GM23338 (cell line): ENCODE measurements around the gene LAMB3. TPM values are rescaled to one million over a fixed set of nuclear protein-coding genes. Genes with fewer than 3 reads are reported as not detected.

ENCODE experiments used
- ATAC-seq: fragments of 200-7000 bp; cut with Tn5 transposase; 3 replicates; pipeline ENCODE4 v1.9.1; 2020
- DNase-seq: peaks from one replicate; pipeline ENCODE4 v3.0.0-alpha.2; 2015; ENCODE audit warnings: low spot score
- H2AFZ ChIP-seq: fragments of 200-600 bp; sonication (generic); 2 replicates; pipeline ENCODE4 v1.8.0; 2016; ENCODE audit warnings: antibody characterized with exemption, mild to moderate bottlenecking, moderate library complexity
- H3F3A ChIP-seq: fragments of 200-600 bp; sonication (generic); replicated peaks from 2 replicates; pipeline ENCODE4 v1.8.0; 2017; ENCODE audit warnings: antibody characterized with exemption, mixed run types, low read depth
- H3K27ac ChIP-seq: fragments of 200-600 bp; sonication (generic); 2 replicates; pipeline ENCODE4 v1.6.1; 2016; ENCODE audit warnings: low read depth
- H3K27me3 ChIP-seq: fragments of 200-600 bp; sonication (generic); 2 replicates; pipeline ENCODE4 v1.8.0; 2016; ENCODE audit warnings: mild to moderate bottlenecking, mixed run types, moderate library complexity; ENCODE audit not compliant: insufficient read depth
- H3K36me3 ChIP-seq: fragments of 200-600 bp; sonication (generic); 2 replicates; pipeline ENCODE4 v1.8.0; 2016; ENCODE audit warnings: mild to moderate bottlenecking; ENCODE audit not compliant: insufficient read depth
- H3K4me1 ChIP-seq: fragments of 200-600 bp; sonication (generic); 2 replicates; pipeline ENCODE4 v1.8.0; 2016; ENCODE audit warnings: mild to moderate bottlenecking, moderate library complexity; ENCODE audit not compliant: insufficient read depth
- H3K4me2 ChIP-seq: fragments of 200-600 bp; sonication (generic); 2 replicates; pipeline ENCODE4 v1.7.1; 2017; ENCODE audit warnings: mixed run types
- H3K4me3 ChIP-seq: fragments of 200-600 bp; sonication (generic); 2 replicates; pipeline ENCODE4 v1.6.1; 2016; ENCODE audit warnings: mixed run types
- H3K79me2 ChIP-seq: fragments of 200-600 bp; sonication (generic); replicated peaks from 2 replicates; pipeline ENCODE4 v1.8.0; 2017; ENCODE audit warnings: mild to moderate bottlenecking; ENCODE audit not compliant: insufficient read depth
- H3K9me2 ChIP-seq: fragments of 200-600 bp; sonication (generic); 2 replicates; pipeline ENCODE4 v1.8.0; 2017; ENCODE audit not compliant: insufficient read depth
- H4K20me1 ChIP-seq: fragments of 200-600 bp; sonication (generic); replicated peaks from 2 replicates; pipeline ENCODE4 v1.8.0; 2017; ENCODE audit warnings: mild to moderate bottlenecking; ENCODE audit not compliant: insufficient read depth
- H3K27ac Mint-ChIP-seq: 2 replicates; pipeline ENCODE4 v1.8.0; 2020; ENCODE audit warnings: inconsistent platforms, mild to moderate bottlenecking, moderate library complexity, mixed read lengths
- H3K27me3 Mint-ChIP-seq: 3 replicates; pipeline ENCODE4 v1.8.0; 2022; ENCODE audit warnings: low read depth, mild to moderate bottlenecking, moderate library complexity, mixed read lengths, inconsistent platforms; ENCODE audit not compliant: insufficient read depth, poor library complexity
- H3K36me3 Mint-ChIP-seq: 3 replicates; pipeline ENCODE4 v1.8.0; 2021; ENCODE audit warnings: low read depth, mild to moderate bottlenecking, inconsistent platforms, moderate library complexity, mixed read lengths
- H3K4me1 Mint-ChIP-seq: 3 replicates; pipeline ENCODE4 v1.8.0; 2020; ENCODE audit warnings: mild to moderate bottlenecking, inconsistent platforms, mixed read lengths
- H3K4me3 Mint-ChIP-seq: 3 replicates; pipeline ENCODE4 v1.8.0; 2021; ENCODE audit warnings: moderate library complexity, mild to moderate bottlenecking, inconsistent platforms, mixed read lengths
- H3K9me3 Mint-ChIP-seq: 3 replicates; pipeline ENCODE4 v1.8.0; 2020; ENCODE audit warnings: moderate library complexity, mild to moderate bottlenecking, inconsistent platforms, mixed read lengths
- CREB1 ChIP-seq: fragments of 250-450 bp; sonication (Bioruptor Pico); IDR thresholded peaks from 2 replicates; pipeline ENCODE4 v1.5.0; 2020; ENCODE audit warnings: low read depth, mild to moderate bottlenecking, moderate library complexity
- CTCF ChIP-seq, 2 experiments: fragments of 200-600 bp in 1 of 2; sonication (generic) in 1 of 2; conservative IDR thresholded peaks; 2 replicates each; pipeline versions ENCODE4 v1.5.1 to v1.6.1; 2016 to 2017; ENCODE audit warnings: antibody characterized with exemption in 2 of 2, low read depth in 2 of 2, mild to moderate bottlenecking in 2 of 2, moderate library complexity in 1 of 2
- ETS1 ChIP-seq: IDR thresholded peaks from 2 replicates; pipeline ENCODE4 v1.6.1; 2016; ENCODE audit warnings: antibody characterized with exemption
- EZH2 ChIP-seq: fragments of 200-600 bp; sonication (generic); IDR thresholded peaks from one replicate; pipeline ENCODE4 v1.8.0; 2017; ENCODE audit warnings: antibody characterized with exemption, mild to moderate bottlenecking, low read depth; ENCODE audit not compliant: unreplicated experiment
- EZH2phosphoT487 ChIP-seq: fragments of 200-600 bp; sonication (generic); IDR thresholded peaks from one replicate; pipeline ENCODE4 v1.8.1; 2018; ENCODE audit warnings: antibody characterized with exemption; ENCODE audit not compliant: unreplicated experiment
- JUNB ChIP-seq: IDR thresholded peaks from one replicate; pipeline ENCODE4 v1.6.1; 2016; ENCODE audit warnings: antibody characterized with exemption; ENCODE audit not compliant: unreplicated experiment
- NANOG ChIP-seq: IDR thresholded peaks from 2 replicates; pipeline ENCODE4 v1.6.1; 2016; ENCODE audit warnings: antibody characterized with exemption, borderline replicate concordance
- POLR2AphosphoS5 ChIP-seq: IDR thresholded peaks from 2 replicates; pipeline ENCODE4 v1.6.1; 2016; ENCODE audit warnings: antibody characterized with exemption, low read depth
- STAT1 ChIP-seq: IDR thresholded peaks from one replicate; pipeline ENCODE4 v1.6.1; 2016; ENCODE audit warnings: antibody characterized with exemption; ENCODE audit not compliant: unreplicated experiment
- ZNF114 ChIP-seq: fragments of 250-450 bp; sonication (Bioruptor Pico); IDR thresholded peaks from 2 replicates; pipeline ENCODE4 v1.5.0; 2020; ENCODE audit warnings: mild to moderate bottlenecking, moderate library complexity
- ZNF331 ChIP-seq: fragments of 250-450 bp; sonication (Bioruptor Pico); IDR thresholded peaks from 2 replicates; pipeline ENCODE4 v1.5.0; 2020; ENCODE audit warnings: low read depth, mild to moderate bottlenecking, moderate library complexity
- ZNF462 ChIP-seq: fragments of 250-450 bp; sonication (Bioruptor Pico); IDR thresholded peaks from 2 replicates; pipeline ENCODE4 v1.5.0; 2020; ENCODE audit warnings: mild to moderate bottlenecking, moderate library complexity
- polyA plus RNA-seq: library from polyadenylated mRNA; unstranded; fragments of >200 nt; fragmentation: Nextera tagmentation; extraction: Ambion mirVana; gene quantifications from 2 replicates; pipeline ENCODE4 v1.2.1, GENCODE V29; 2016
- total RNA-seq: library from RNA; depleted of rRNA; stranded (reverse); fragments of >200 nt; shearing (Covaris generic); gene quantifications from 2 replicates; pipeline ENCODE4 v1.2.3, GENCODE V29; 2014

The LAMB3 gene
- total and polyA plus RNA-seq, 2 experiments from 2014 or later, result 0.05 to 0.52 TPM

GRCh38 chr1:209662879-209663327 is 10.7 kb upstream of the LAMB3 start:
- Mint-ChIP-seq H3K4me3 (no peak overlapping the region), H3K27ac (no peak overlapping the region), H3K27me3 (no peaks in the 10 kb centered on the region), H3K9me3 (no peaks in the 10 kb centered on the region), H3K4me1 (peaks cover 11% of the 10 kb centered on the region; the same call in 1 of the 3 replicates), H3K36me3 (no peaks in the 10 kb centered on the region)
- no peaks in the 10 kb centered on the region for H4K20me1 ChIP-seq
- H3K27ac ChIP-seq, result no peak overlapping the region
- no peaks in the 10 kb centered on the region for H3K27me3 ChIP-seq
- DNase-seq, result no peak
- no peak for ATAC-seq
- TF ChIP-seq ETS1, result no peak
- no peak for TF ChIP-seq NANOG
- H3K4me2 ChIP-seq, result no peak overlapping the region
- no peaks in the 10 kb centered on the region for H3F3A ChIP-seq
- no peaks in the 10 kb centered on the region for H3K4me1 ChIP-seq
- H3K4me3 ChIP-seq, result no peak overlapping the region
- H3K9me2 ChIP-seq, result no peaks in the 10 kb centered on the region; the same call in 1 of the 2 replicates
- H3K79me2 ChIP-seq, result no peaks in the 10 kb centered on the region
- no peaks in the 10 kb centered on the region for H3K36me3 ChIP-seq
- H2AFZ ChIP-seq, result no peak overlapping the region

- no peaks in the 10 kb centered on the region for H3K36me3 ChIP-seq
- ATAC-seq, result no peak
- no peak overlapping the region for H3K4me3 ChIP-seq
- no peaks in the 10 kb centered on the region for H3K9me3 Mint-ChIP-seq
- no peaks in the 10 kb centered on the region for H3K4me1 ChIP-seq
- no peaks in the 10 kb centered on the region; the same call in 1 of the 2 replicates for H3K9me2 ChIP-seq
- peaks cover 2% of the 10 kb centered on the region for H3K27me3 Mint-ChIP-seq
- no peaks in the 10 kb centered on the region for H3K79me2 ChIP-seq
- H3K27me3 ChIP-seq, result no peaks in the 10 kb centered on the region
- DNase-seq, result no peak
- H3K27ac Mint-ChIP-seq, result no peak overlapping the region
- H3K4me1 Mint-ChIP-seq, result peaks cover 11% of the 10 kb centered on the region; the same call in 1 of the 3 replicates
- H2AFZ ChIP-seq, result no peak overlapping the region
- H3K4me3 Mint-ChIP-seq, result no peak overlapping the region
- H4K20me1 ChIP-seq, result no peaks in the 10 kb centered on the region
- H3K36me3 Mint-ChIP-seq, result no peaks in the 10 kb centered on the region
- H3F3A ChIP-seq, result no peaks in the 10 kb centered on the region
- H3K27ac ChIP-seq, result no peak overlapping the region
- no peak overlapping the region for H3K4me2 ChIP-seq
- TF ChIP-seq ETS1, result no peak
- TF ChIP-seq CREB1 (CRISPR knock-in tag), result no peak
- no peak for TF ChIP-seq ZNF114 (CRISPR knock-in tag)
- TF ChIP-seq JUNB, result no peak
- no peak for TF ChIP-seq ZNF462 (CRISPR knock-in tag)
- TF ChIP-seq ZNF331 (CRISPR knock-in tag), result no peak
- TF ChIP-seq POLR2AphosphoS5, result no peak
- no peak for TF ChIP-seq STAT1
- no peak for TF ChIP-seq EZH2phosphoT487
- TF ChIP-seq NANOG, result no peak
- no peak for TF ChIP-seq CTCF (conservative IDR thresholded peaks at IDR 0.05; ENCODE audit: low read depth in 2 of 2)
- no peak for TF ChIP-seq EZH2
These were observed 8.8 kb upstream of the LAMB3 start for GRCh38 chr1:209661071-209661470.
